GM11168 (cell line): ENCODE results near the gene TMEM42.
"Not testable (repeated sequence)": the region's sequence is repeated elsewhere in the genome, so short reads cannot be mapped to it uniquely, and the experiment has no call there.

Experiments
- in situ Hi-C: fragments of 300-500 bp; cut with MboI; formaldehyde crosslinking; loops from one replicate; pipeline ENCODE4 v1.12.0; 2022; ENCODE audit warnings: low sequenced_read_pairs; ENCODE audit not compliant: unreplicated experiment

Gene TMEM42

GRCh38 chr3:44861412-44862225 lies at the start of gene TMEM42:
TMEM42 (plus strand) TSS chr3:44861912; CDS start chr3:44861925, 13 bp downstream.
- in situ Hi-C loops: no loop called here

GRCh38 chr3:44814751-44815150 lies 47.0 kb upstream of the TMEM42 start:
- in situ Hi-C loops: no loop called here

GRCh38 chr3:44816334-44816733 lies 45.4 kb upstream of the TMEM42 start:
- in situ Hi-C loops: not testable (repeated sequence)

GRCh38 chr3:44821206-44821605 lies 40.5 kb upstream of the TMEM42 start:
- in situ Hi-C loops: not testable (repeated sequence)

DNA sequence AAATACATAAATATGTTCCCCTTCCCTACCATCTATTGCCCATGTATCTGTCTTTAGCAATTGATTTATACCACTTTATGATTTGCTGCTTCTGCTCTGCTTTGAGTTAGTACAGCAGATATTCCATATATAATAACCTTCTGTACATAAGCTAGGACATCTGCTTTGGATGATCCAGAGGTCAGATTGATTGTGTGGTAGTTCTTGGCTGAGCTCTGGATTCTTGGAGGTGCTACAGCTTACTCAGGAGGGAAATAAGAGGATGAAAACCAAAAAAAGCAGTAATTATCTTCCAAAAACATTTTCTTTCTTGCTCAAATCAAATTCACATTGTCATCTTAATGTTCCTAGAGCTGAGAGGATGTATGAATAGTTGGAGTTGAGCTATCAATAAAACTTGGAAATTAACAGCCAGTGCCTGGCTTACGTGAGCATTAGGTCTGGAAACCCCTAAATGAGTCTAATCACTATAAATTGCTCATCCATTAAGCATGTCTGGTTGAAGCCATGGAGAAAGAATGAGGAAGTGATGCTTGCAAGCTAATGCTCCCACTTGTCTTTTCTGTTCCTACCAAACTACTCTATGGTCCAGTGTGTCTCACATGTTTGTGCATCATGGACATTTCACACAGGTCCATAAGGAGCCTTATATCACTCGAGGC lies 36.3 kb upstream of the TMEM42 start:
- in situ Hi-C loops: no loop called here

DNA sequence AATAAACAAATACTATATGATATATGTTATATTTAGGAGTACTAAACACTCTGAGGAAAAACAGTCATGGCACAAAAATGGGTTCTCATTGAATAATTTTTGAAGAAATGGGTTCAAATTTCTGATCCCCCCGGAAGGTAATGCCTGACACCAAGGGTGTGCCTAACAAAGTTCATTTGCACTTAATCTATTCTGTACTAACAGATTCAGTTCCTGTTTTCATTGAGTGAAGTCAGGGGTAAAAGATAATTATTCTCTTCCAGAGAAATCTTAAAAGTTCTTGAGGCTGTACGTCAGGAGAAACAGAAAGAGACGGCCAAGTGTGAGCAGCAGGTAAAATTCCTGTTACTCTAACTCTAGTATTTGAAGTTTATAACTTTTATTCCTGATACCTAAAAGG lies 34.5 kb upstream of the TMEM42 start:
- in situ Hi-C loops: no loop called here

DNA sequence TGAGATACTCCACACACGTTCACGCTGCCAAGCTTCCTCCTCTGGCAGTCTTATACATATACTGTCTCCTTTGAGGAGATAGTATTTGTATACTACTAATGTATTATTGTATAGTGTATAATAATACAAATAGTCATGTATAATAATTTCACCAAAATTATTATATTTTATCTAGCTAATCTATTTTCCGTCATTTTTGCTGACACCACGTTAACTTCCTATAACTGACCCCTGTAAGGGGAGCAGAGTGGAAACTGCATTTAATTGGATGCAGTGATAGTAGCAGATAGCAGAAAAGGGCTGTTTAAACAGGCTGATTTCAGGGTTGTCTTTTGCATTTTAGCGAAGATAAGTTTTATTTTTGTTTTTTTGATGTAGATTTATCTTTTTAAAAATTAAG lies 30.5 kb upstream of the TMEM42 start:
- in situ Hi-C loops: no loop called here

- in situ Hi-C loops: no loop called here
These were observed 29.7 kb upstream of the TMEM42 start for GRCh38 chr3:44832032-44832431.

- in situ Hi-C loops: no loop called here
These were observed 28.7 kb upstream of the TMEM42 start for GRCh38 chr3:44832965-44833364.

- in situ Hi-C loops: no loop called here
These were observed 28.3 kb upstream of the TMEM42 start for GRCh38 chr3:44833394-44833793.

DNA sequence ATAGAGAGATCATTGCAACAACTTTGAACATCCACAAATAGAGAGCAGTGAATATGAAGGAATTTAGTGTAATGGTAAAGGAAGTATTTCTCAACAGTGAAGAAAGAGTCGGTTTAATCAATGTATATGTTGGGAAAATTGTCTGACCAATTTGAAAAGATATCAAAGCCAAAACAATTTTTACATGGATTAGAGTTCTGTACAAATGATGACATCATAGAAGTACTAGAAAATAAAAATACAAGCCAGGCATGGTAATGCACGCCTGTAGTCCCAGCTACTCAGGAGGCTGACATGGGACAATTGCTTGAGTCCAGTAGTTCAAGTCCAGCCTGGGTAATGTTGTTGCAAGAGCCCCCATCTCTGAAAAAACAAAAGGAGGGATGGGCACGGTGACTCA lies 26.0 kb upstream of the TMEM42 start:
- in situ Hi-C loops: no loop called here

GRCh38 chr3:44842376-44842775 lies 19.3 kb upstream of the TMEM42 start:
- in situ Hi-C loops: no loop called here

DNA sequence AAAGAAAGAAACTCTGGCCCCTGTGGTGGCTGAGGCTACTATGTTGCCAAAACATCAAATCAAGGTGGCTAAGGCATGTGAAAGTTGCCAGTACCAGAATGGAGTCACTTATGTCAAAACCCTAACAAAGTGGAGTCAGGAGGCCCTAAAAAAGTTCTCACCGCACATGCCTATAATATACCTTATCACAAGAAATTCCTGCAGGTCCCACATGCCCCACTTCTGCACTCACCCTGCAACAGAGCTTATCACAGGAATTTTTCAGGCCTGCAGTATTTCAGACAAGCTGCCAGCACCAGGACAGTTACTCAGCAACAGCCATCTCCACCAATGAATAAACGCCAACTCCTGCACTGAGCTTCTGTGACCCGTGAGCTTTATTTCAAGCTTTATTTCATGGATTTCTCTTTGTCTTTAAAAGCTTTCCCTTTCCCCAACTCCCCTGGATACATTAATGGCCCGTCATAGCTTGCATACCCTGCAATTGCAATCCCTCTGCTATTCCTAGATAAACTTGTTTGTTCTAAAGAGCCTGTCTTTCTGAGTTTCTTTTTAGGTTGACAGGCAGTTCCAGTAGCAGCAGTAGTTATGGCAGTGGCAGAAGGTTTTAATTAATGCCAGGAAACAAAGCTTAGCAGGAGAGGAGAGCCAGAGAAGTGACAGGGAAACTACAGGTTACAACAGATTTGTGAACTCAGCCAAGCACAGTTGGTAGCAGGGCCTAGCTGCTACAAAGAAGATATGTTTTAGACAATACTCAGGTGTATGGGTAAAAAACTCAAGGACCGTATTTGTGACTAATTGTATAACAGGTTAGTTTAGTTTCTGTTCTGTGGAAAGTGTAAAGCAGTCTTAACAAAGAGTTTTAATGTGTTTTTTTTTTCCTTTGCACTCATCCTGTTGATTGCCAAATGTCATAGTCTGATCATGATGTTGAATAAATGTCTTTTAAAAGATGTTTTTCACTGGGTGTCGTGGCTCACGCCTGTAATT lies 15.9 kb upstream of the TMEM42 start:
- in situ Hi-C loops: no loop called here

- in situ Hi-C loops: no loop called here
These were observed 13.1 kb upstream of the TMEM42 start for GRCh38 chr3:44848634-44849033.

DNA sequence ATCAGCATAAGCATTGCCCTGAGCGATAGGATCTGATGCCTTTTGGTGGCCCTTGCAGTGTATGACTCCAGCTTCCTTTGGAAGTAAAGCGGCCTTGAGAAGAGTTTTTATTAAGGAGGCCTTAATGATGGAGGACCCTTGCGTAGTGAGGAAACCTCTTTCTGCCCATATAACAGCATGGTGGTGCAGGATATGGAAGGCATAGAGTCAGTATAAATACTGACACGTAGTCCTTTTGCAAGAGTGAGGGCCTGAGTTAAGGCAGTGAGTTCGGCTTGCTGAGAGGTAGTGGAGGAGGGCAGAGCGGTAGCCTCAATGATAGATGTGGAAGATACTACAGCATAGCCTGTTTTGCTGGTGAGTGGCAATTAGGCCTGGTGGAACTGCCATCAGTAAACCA lies 5.0 kb upstream of the TMEM42 start:
- in situ Hi-C loops: not testable (repeated sequence)

GRCh38 chr3:44860117-44860516 lies 1.6 kb upstream of the TMEM42 start:
- in situ Hi-C loops: no loop called here

DNA sequence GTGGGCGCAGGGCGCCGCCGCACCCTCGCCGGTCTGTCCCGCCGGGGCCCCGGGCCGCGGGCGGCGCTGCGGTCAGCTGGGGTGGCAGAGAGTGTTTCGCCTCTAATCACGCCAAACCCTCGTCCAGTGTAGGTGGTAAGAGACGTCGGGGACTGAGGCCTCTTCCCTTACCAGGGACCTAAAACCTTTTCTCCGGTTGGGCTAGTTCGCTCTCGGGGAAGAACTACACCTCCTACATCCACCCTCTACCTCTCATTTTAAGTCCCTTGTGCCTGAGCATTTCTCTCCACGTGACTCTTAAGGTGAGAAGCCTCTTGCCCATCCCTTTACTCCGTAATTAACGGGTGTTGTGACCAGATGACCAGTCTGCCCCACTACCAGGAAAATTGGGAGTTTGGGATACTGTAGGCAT lies 520 bp downstream of the TMEM42 start:
- in situ Hi-C loops: no loop called here

DNA sequence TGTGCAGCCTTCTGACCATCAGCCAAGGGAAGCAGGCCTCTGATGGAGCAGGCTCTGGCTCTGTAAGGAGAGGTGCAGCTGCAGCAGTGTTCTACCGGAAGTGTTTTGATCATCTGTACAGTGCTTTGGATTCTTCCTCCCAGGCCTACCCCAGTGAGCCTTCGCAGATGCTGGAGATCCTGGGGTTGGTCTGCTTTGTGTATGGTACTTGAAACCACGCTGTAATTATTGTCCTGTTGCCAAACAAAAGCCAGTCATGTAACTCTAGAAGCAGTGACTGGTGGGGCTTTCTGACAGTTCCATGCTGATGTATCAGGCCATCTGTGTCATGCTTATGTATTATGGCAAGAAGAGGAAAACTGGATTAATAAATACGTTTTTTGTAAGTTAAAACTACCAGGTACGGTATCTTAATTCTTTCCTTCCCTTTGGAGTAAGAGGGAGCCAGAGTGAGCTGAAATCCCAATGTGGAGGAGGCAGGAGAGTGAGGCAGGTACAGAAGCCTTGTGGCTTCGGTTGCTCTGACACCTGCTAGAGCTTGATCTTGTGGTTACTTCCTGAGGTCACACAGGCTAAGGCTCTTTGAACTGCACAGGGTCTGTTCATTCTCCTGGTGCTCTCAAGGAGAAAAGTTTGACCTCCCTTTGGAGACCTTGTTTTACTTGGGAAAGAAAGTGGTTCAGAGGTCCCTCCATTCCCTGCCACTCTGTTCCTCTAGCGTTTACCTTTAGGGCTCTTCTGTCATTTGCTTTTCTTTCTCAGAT lies 3.7 kb downstream of the TMEM42 start:
- in situ Hi-C loops: no loop called here

DNA sequence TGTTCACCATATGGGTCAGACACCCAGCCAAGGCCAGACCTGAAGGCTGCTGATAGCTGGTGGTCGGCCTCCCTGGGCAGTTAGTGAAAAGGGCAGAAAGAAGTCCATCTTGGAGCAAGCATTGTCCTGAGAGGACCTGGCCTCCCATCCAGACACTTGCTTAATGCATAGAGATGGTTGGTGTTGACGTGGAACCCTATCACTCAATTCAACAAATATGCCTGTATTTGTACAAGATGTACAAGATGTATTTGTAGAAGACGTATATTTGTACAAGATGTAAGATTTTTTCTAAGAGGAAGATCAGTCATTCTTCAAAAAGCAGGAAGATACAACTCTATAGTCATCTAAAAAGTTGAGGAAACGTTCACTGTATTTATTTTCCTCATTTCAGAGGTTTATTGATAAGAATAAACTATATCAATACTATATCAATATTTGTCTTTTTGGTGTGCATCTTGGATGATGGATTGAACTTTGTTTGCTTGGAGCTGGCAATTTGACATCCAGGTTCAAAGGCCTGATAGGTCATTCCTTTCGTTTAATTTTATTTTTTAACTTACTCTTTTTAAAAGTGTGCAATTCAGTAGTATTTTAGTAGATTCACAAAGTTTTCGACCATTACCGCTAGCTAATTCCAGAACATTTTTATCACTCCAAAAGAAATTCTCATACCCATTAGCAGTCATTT lies 5.9 kb downstream of the TMEM42 start:
- in situ Hi-C loops: no loop called here
